Astrocyte of the cerebellum (primary cell): ENCODE results near the gene FILIP1L.

Experiments used
- DNase-seq: peaks from one replicate; pipeline ENCODE4 v3.0.0-alpha.2; 2011; ENCODE audit warnings: low read depth
- H3K4me3 ChIP-seq: 2 replicates; pipeline ENCODE4 v1.5.1; 2011; ENCODE audit warnings: mild to moderate bottlenecking, low read depth, low read length, moderate library complexity
- in situ Hi-C: cut with HindIII; loops from 2 replicates; pipeline ENCODE4 v1.10.0; 2017; ENCODE audit warnings: low sequenced_read_pairs
- TF ChIP-seq, protein P1 (sequence below): IDR thresholded peaks from 2 replicates; pipeline ENCODE4 v1.5.1; 2012; ENCODE audit warnings: low read length, low read depth, moderate library complexity, mild to moderate bottlenecking; ENCODE audit errors: missing control alignments

FILIP1L gene

DNA sequence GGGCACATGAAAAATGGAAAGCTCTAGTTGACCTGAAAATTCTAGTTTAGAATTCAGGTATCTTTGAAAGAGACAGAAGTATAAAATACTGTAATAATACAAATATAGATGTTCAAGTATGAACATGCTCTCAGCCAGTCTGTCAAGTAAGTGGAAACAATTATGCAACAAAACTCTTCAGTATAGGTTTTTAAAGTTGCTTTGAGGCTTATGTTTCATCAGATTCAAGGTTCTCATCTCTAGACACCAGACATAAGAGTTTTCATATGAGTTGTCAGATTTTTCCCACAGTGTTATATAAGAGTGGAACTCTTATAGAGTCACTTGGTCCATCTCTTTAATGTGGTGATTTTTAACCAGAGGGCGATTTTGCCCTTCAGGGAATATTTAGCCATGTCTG, 274.7 kb downstream of the FILIP1L start:
- TF ChIP-seq, protein P1, sequence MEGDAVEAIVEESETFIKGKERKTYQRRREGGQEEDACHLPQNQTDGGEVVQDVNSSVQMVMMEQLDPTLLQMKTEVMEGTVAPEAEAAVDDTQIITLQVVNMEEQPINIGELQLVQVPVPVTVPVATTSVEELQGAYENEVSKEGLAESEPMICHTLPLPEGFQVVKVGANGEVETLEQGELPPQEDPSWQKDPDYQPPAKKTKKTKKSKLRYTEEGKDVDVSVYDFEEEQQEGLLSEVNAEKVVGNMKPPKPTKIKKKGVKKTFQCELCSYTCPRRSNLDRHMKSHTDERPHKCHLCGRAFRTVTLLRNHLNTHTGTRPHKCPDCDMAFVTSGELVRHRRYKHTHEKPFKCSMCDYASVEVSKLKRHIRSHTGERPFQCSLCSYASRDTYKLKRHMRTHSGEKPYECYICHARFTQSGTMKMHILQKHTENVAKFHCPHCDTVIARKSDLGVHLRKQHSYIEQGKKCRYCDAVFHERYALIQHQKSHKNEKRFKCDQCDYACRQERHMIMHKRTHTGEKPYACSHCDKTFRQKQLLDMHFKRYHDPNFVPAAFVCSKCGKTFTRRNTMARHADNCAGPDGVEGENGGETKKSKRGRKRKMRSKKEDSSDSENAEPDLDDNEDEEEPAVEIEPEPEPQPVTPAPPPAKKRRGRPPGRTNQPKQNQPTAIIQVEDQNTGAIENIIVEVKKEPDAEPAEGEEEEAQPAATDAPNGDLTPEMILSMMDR = no peak
- in situ Hi-C loops = no loop called here

DNA sequence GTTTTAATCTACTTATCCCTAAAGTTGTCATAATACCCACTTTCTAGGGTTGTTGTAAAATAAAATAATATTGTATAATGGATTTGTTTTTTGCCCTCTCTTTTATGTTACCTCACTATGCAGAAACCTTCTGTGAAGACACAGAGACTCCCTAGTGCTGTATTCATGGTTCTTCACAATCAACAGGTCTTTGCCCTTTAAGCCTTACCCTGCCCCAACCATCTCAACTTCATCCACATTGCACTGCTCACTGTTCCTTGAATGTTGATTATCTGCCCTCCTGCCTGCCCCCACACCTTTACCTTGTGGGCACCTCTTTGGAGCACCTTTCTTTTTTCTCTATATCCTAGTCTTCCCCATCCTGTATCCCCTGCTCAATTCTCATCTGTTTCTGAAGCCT, 275.5 kb downstream of the FILIP1L start:
- no peak overlapping the region for H3K4me3 ChIP-seq
- TF ChIP-seq, protein P1 = no peak
- in situ Hi-C loops = no loop called here
- no peak for DNase-seq

More for the DNA sequence above, 274.7 kb downstream of the FILIP1L start:
- no peak overlapping the region for H3K4me3 ChIP-seq
- no peak for DNase-seq

DNA sequence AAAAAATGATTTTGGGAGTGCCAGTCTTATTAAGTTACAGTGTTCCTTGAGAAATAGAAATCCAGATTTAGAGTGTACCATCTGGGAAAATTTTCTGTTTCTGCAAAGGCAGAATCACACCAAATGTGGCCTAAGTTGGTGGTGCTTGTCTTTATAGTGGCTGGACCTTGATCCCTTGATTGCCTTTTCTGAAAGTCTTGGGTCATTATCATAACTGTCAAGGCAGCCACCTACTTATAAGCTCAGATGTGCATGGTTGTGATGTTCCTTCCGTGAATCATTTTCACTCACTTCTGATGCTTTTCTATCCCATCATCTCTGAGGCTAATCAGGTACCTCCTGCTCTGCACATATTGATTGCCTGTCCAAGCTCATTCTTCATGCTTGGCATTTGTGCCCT, 276.6 kb downstream of the FILIP1L start:
- in situ Hi-C loops = no loop called here
- no peak overlapping the region for H3K4me3 ChIP-seq
- TF ChIP-seq, protein P1 = no peak
- no peak for DNase-seq

DNA sequence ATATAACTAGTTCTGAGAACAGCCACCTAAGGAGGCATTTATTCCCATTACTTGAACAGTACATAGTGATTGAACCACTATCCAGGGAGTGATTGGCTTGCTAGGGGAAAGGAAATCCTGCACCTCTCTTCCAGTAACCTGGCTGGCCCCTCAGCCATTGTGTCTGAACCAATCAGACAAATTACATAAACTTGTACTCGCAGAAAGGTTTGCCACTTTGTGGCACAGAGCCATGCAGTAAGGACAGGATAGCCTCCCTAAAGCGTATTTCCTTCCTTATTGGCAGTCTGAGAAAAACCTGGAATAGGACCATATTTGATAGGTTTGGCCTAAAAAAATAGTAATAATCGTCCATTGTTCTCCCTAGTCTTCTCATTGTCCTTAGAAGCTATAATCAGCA, 277.6 kb downstream of the FILIP1L start:
- H3K4me3 ChIP-seq = no peak overlapping the region
- in situ Hi-C loops = no loop called here
- TF ChIP-seq, protein P1 = no peak
- no peak for DNase-seq

DNA sequence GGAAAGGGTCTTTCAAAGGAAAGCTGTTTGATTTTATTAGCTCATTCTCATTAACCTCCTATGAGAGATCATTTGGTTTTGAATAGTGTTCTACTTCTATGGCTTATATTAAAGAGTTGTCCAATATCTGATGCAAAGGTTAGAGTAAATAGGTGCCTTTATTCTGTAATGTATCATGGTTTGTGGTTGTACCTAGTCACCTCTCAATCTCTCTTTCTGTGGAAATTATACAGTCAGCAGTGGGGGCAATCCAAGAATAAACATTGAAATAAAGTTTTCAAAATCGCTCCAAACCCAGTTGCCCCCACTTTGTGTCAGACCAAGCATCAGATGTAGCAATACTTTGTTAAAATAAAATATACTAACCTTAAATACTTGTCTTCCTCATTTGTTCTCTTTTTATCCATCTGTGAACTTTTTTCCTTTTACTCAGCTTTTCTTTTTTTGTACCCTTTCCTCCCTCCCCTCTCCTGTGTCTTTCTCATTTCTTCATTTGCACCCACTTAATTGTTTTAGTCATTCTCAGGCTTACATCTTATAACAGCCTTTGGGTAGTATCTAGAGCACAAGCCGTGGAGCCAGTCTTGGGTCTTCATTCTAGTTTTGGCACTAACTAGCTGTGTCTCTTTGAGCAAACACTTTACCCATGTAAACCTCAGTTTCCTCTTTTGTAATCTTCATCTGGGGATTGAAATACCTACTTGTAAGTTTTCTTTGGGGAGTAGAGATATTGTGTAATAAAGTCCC, 279.9 kb downstream of the FILIP1L start:
- no peak overlapping the region for H3K4me3 ChIP-seq
- DNase-seq = no peak
- in situ Hi-C loops = no loop called here
- TF ChIP-seq, protein P1 = no peak

DNA sequence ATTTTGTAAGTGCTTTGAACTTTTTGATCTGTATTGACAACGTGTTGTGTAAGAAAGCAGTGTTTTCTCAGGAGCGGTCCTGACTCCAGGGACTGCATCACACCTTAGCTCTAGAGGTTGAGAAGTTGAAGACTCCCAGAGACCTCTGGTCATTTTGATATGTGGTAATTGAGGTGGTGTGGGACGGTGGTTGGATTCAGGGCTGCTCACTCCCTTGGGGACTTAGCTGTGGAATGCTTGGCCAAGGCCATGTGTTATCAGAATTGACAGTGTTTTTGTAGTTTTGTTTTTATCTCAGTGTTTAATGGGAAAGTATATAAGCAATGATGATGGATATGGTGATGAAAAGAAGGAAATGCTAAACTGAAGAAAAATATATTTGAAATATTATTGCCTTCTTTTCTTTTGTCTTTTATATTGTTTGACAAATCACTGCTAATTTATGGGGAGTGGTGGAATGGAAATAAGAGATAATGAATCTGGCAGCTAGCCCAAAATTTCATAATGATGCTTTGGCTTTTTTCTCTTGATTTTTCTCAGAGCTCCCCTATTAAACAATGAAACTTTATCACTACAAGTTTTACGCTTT, 280.6 kb downstream of the FILIP1L start:
- in situ Hi-C loops = no loop called here
- TF ChIP-seq, protein P1 = no peak
- no peak for DNase-seq
- H3K4me3 ChIP-seq = no peak overlapping the region
